HepG2 (cell line): ENCODE results near the gene RPTOR. TPM values are rescaled to one million over a fixed set of nuclear protein-coding genes. Genes with fewer than 3 reads are reported as not detected.

Source experiments
- AGO2 ChIP-seq: fragments of 200-400 bp; formaldehyde crosslinking; optimal IDR thresholded peaks from 2 replicates; pipeline ENCODE3; 2017; ENCODE audit warnings: mild to moderate bottlenecking, low read depth, low read length, moderate library complexity
- TFDP2 ChIP-seq: sonication (generic); formaldehyde crosslinking; IDR thresholded peaks from 2 replicates; pipeline ENCODE4 v1.4.0; 2020; ENCODE audit warnings: missing genetic modification reagents
- ZBTB26 ChIP-seq: IDR thresholded peaks from 2 replicates; pipeline ENCODE4 v1.6.1; 2016; ENCODE audit warnings: missing compliant biosample characterization, missing genetic modification reagents, borderline replicate concordance
- ZBTB33 ChIP-seq: sonication (generic); formaldehyde crosslinking; IDR thresholded peaks from 2 replicates; pipeline ENCODE4 v1.4.0; 2020; ENCODE audit warnings: missing genetic modification reagents
- ZNF556 ChIP-seq: sonication (generic); formaldehyde crosslinking; IDR thresholded peaks from 2 replicates; pipeline ENCODE4 v1.4.0; 2020; ENCODE audit warnings: mild to moderate bottlenecking, missing genetic modification reagents, borderline replicate concordance
- ZNF574 ChIP-seq: sonication (generic); formaldehyde crosslinking; IDR thresholded peaks from 2 replicates; pipeline ENCODE4 v1.4.0; 2020; ENCODE audit warnings: missing genetic modification reagents
- ZNF720 ChIP-seq: sonication (generic); formaldehyde crosslinking; IDR thresholded peaks from 2 replicates; pipeline ENCODE4 v1.4.0; 2020; ENCODE audit warnings: missing genetic modification reagents
- ZNF878 ChIP-seq: sonication (generic); formaldehyde crosslinking; IDR thresholded peaks from 2 replicates; pipeline ENCODE4 v1.8.1; 2023; ENCODE audit warnings: mild to moderate bottlenecking, missing genetic modification reagents, moderate library complexity
- polyA plus RNA-seq, 8 experiments: library from polyadenylated mRNA; depleted of rRNA in 3 of 8; stranded (reverse) in 7 of 8; unstranded in 1 of 8; fragments of >200 nt; fragmentation: Illumina TruSeq in 4 of 8; extraction: Trizol in 4 of 8; gene quantifications; 2 replicates each; pipeline versions ENCODE4 v1.2.1 to v1.2.3, GENCODE V29; 2011 to 2016; ENCODE audit warnings: low read depth in 4 of 8, missing spikeins in 1 of 8, mixed read lengths in 1 of 8; ENCODE audit not compliant: insufficient read depth in 1 of 8
- total RNA-seq, 5 experiments: library from RNA; depleted of rRNA; stranded (reverse); fragments of >200 nt; fragmentation: Illumina TruSeq; extraction: Trizol; gene quantifications; 2 replicates each; pipeline ENCODE4 v1.2.3, GENCODE V29; 2016; ENCODE audit warnings: low read depth in 1 of 5

RPTOR gene
- total and polyA plus RNA-seq, 2 of the 13 experiments (the other 11 are each of a cell fraction or from before 2014, with no cell fraction given), result 6.6 to 25.3 TPM

- TF ChIP-seq ZBTB33 (CRISPR knock-in tag), result peak; percentile 80
- TF ChIP-seq ZBTB26 (CRISPR knock-in tag), result no peak
- TF ChIP-seq ZNF556, result no peak
- peak; percentile 61 for TF ChIP-seq AGO2
- TF ChIP-seq ZNF878 (CRISPR knock-in tag), result no peak
- TF ChIP-seq ZNF720 (CRISPR knock-in tag), result no peak
- TF ChIP-seq TFDP2 (CRISPR knock-in tag), result no peak
- no peak for TF ChIP-seq ZNF574 (CRISPR knock-in tag)
Measured at GRCh38 chr17:80883831-80884735, 339.4 kb downstream of the RPTOR start (continued).
